HepG2 (cell line): ENCODE data around the gene ESYT3. TPM values are rescaled to one million over a fixed set of nuclear protein-coding genes. Genes with fewer than 3 reads are reported as not detected.

Experiments used
- ATAC-seq: fragments of 200-7000 bp; cut with Tn5 transposase; 3 replicates; pipeline ENCODE4 v1.9.1; 2020; ENCODE audit warnings: mild to moderate bottlenecking, moderate library complexity
- BruUV-seq: library from RNA; stranded (reverse); fragments of 400-500 nt; replicated peaks from 2 replicates; lab custom pipeline; 2021; lab: Mats Ljungman, UMichigan
- CTCF ChIA-PET: fragments of 300-600 bp; formaldehyde crosslinking; extraction: SDS; loops from one replicate; lab custom pipeline; 2021; ENCODE audit warnings: low total read pairs, inconsistent platforms, low intra/inter-chr PET ratio; lab: Yijun Ruan, JAX
- POLR2A ChIA-PET: fragments of 350-600 bp; sonication (Branson Sonifier 250); formaldehyde crosslinking; loops from one replicate; lab custom pipeline; 2020; ENCODE audit warnings: antibody characterized with exemption, inconsistent platforms; lab: Yijun Ruan, JAX
- DNase-seq: peaks from one replicate; pipeline ENCODE4 v3.0.0-alpha.2; 2015; ENCODE audit warnings: low spot score
- FAIRE-seq: peaks from 3 replicates; lab custom pipeline; 2011; peaks lifted over from hg19 to GRCh38; lab: Jason Lieb, UNC
- H2AFZ ChIP-seq: one replicate; pipeline ENCODE4 v1.6.1; 2011; ENCODE audit warnings: low read length, inconsistent platforms
- H3K27ac ChIP-seq: fragments of 300-600 bp; 3 replicates; pipeline ENCODE4 v1.8.0; 2011; ENCODE audit warnings: mixed run types, mild to moderate bottlenecking, mixed read lengths, low read length, inconsistent platforms; ENCODE audit not compliant: insufficient read depth; ENCODE audit errors: extremely low read length
- H3K27me3 ChIP-seq, 2 experiments: fragments of 200-600 bp in 1 of 2; 2 replicates in 1 of 2; 3 replicates in 1 of 2; pipeline versions ENCODE4 v1.6.0 to v1.8.0; 2011; ENCODE audit warnings: low read length in 2 of 2, mild to moderate bottlenecking in 2 of 2, moderate library complexity in 2 of 2, inconsistent platforms in 1 of 2; ENCODE audit not compliant: insufficient read depth in 2 of 2, control insufficient read depth in 1 of 2
- H3K36me3 ChIP-seq, 2 experiments: fragments of 200-600 bp in 1 of 2; replicated peaks in 1 of 2; 2 replicates in 1 of 2; 3 replicates in 1 of 2; pipeline versions ENCODE4 v1.5.1 to v1.8.0; 2011; ENCODE audit warnings: low read length in 2 of 2, inconsistent platforms in 1 of 2; ENCODE audit not compliant: insufficient read depth in 2 of 2, control insufficient read depth in 1 of 2
- H3K4me1 ChIP-seq: 2 replicates; pipeline ENCODE4 v1.5.1; 2012; ENCODE audit warnings: low read length, inconsistent platforms; ENCODE audit not compliant: insufficient read depth
- H3K4me2 ChIP-seq: 2 replicates; pipeline ENCODE4 v1.6.0; 2011; ENCODE audit warnings: low read depth, low read length, inconsistent platforms
- H3K4me3 ChIP-seq, 3 experiments: fragments of 200-600 bp in 1 of 3; sonication (generic), shearing (Covaris generic) in 1 of 3; replicated peaks in 1 of 3; 2 replicates each; pipeline ENCODE4 v1.5.1; 2011 to 2016; ENCODE audit warnings: low read length in 3 of 3, inconsistent platforms in 2 of 3, low read depth in 2 of 3, mild to moderate bottlenecking in 2 of 3, control low read depth in 1 of 3, mixed read lengths in 1 of 3; ENCODE audit not compliant: insufficient read depth in 1 of 3
- H3K79me2 ChIP-seq: one replicate; pipeline ENCODE4 v1.6.1; 2011; ENCODE audit warnings: low read length, inconsistent platforms; ENCODE audit not compliant: insufficient read depth
- H3K9ac ChIP-seq: 2 replicates; pipeline ENCODE4 v1.6.0; 2011; ENCODE audit warnings: mild to moderate bottlenecking, low read depth, low read length, inconsistent platforms; ENCODE audit not compliant: insufficient read depth
- H3K9me3 ChIP-seq: 2 replicates; pipeline ENCODE4 v1.5.1; 2012; ENCODE audit warnings: mild to moderate bottlenecking, low read length
- H4K20me1 ChIP-seq: 2 replicates; pipeline ENCODE4 v1.6.0; 2011; ENCODE audit warnings: inconsistent platforms, mild to moderate bottlenecking, low read length, moderate library complexity; ENCODE audit not compliant: insufficient read depth
- CCDC6 ChIP-seq: sonication (generic); formaldehyde crosslinking; IDR thresholded peaks from 2 replicates; pipeline ENCODE4 v1.8.1; 2022; ENCODE audit warnings: mild to moderate bottlenecking, missing genetic modification reagents, moderate library complexity
- CHD4 ChIP-seq: fragments of 200-600 bp; sonication (generic); IDR thresholded peaks from 2 replicates; pipeline ENCODE4 v1.7.0; 2017; ENCODE audit warnings: mild to moderate bottlenecking, low read length, borderline replicate concordance
- FOXP1 ChIP-seq, 2 experiments: fragments of 450-650 bp in 1 of 2; IDR thresholded peaks; 2 replicates each; pipeline ENCODE4 v1.6.1; 2017 to 2018; ENCODE audit warnings: antibody characterized with exemption in 1 of 2
- GATAD1 ChIP-seq: IDR thresholded peaks from 2 replicates; pipeline ENCODE4 v1.6.1; 2016; ENCODE audit warnings: missing genetic modification reagents, missing compliant biosample characterization
- NR0B2 ChIP-seq: sonication (generic); formaldehyde crosslinking; IDR thresholded peaks from 2 replicates; pipeline ENCODE4 v1.4.0; 2020; ENCODE audit warnings: mild to moderate bottlenecking, missing genetic modification reagents
- PHB2 ChIP-seq: fragments of 450-650 bp; IDR thresholded peaks from 2 replicates; pipeline ENCODE4 v1.6.1; 2018; ENCODE audit not compliant: partially characterized antibody
- SAFB2 ChIP-seq: sonication (generic); formaldehyde crosslinking; IDR thresholded peaks from 2 replicates; pipeline ENCODE4 v1.5.1; 2020; ENCODE audit warnings: missing genetic modification reagents, low read depth, mild to moderate bottlenecking, borderline replicate concordance
- SIN3B ChIP-seq: fragments of 150-350 bp; IDR thresholded peaks from 2 replicates; pipeline ENCODE4 v1.6.1; 2014; ENCODE audit warnings: low read length
- ZNF143 ChIP-seq: sonication (generic); formaldehyde crosslinking; IDR thresholded peaks from 2 replicates; pipeline ENCODE4 v1.4.0; 2020; ENCODE audit warnings: missing genetic modification reagents
- ZNF34 ChIP-seq: sonication (generic); formaldehyde crosslinking; IDR thresholded peaks from 2 replicates; pipeline ENCODE4 v1.4.0; 2020; ENCODE audit warnings: mild to moderate bottlenecking, missing genetic modification reagents, borderline replicate concordance
- in situ Hi-C: cut with HindIII; loops from 2 replicates; pipeline ENCODE4 v1.10.0; 2017; ENCODE audit warnings: low pct_unique_long_range_greater_than_20kb; ENCODE audit not compliant: extremely low pct_ligation_motif_present
- intact Hi-C: fragments of 100-400 bp; cut with micrococcal nuclease; formaldehyde crosslinking; loops from one replicate; pipeline ENCODE4 v1.10.0; 2022; ENCODE audit not compliant: unreplicated experiment
- polyA plus RNA-seq, 8 experiments: library from polyadenylated mRNA; depleted of rRNA in 3 of 8; stranded (reverse) in 7 of 8; unstranded in 1 of 8; fragments of >200 nt; fragmentation: Illumina TruSeq in 4 of 8; extraction: Trizol in 4 of 8; gene quantifications; 2 replicates each; pipeline versions ENCODE4 v1.2.1 to v1.2.3, GENCODE V29; 2011 to 2016; ENCODE audit warnings: low read depth in 4 of 8, missing spikeins in 1 of 8, mixed read lengths in 1 of 8; ENCODE audit not compliant: insufficient read depth in 1 of 8
- total RNA-seq, 5 experiments: library from RNA; depleted of rRNA; stranded (reverse); fragments of >200 nt; fragmentation: Illumina TruSeq; extraction: Trizol; gene quantifications; 2 replicates each; pipeline ENCODE4 v1.2.3, GENCODE V29; 2016; ENCODE audit warnings: low read depth in 1 of 5

ESYT3 gene
- total and polyA plus RNA-seq, 2 of the 13 experiments (the other 11 are each of a cell fraction or from before 2014, with no cell fraction given), result 1.5 to 4.1 TPM

- TF ChIP-seq CCDC6 (CRISPR knock-in tag) (no peak), FOXP1 (IDR thresholded peaks at IDR 0.05) (no peak), FOXP1 (CRISPR knock-in tag; IDR thresholded peaks at IDR 0.05) (no peak), SIN3B (no peak), NR0B2 (CRISPR knock-in tag) (no peak), PHB2 (no peak)
Measured at GRCh38 chr3:138497851-138498250, 63.4 kb downstream of the ESYT3 start (continued).

GRCh38 chr3:138498991-138499390, 64.6 kb downstream of the ESYT3 start:
- no peak overlapping the region for H2AFZ ChIP-seq
- no peak for FAIRE-seq
- POLR2A ChIA-PET, result no interaction called here
- H3K36me3 ChIP-seq, result no peaks in the 10 kb centered on the region
- DNase-seq, result no peak
- H3K9ac ChIP-seq, result no peak overlapping the region
- H3K9me3 ChIP-seq, result no peaks in the 10 kb centered on the region
- in situ Hi-C loops, result no loop called here
- no peak overlapping the region for H3K4me3 ChIP-seq
- no TSS peak for BruUV-seq
- TF ChIP-seq CHD4, result no peak
- TF ChIP-seq GATAD1, result no peak
- TF ChIP-seq SAFB2 (CRISPR knock-in tag), result no peak
- TF ChIP-seq ZNF143 (CRISPR knock-in tag), result no peak
- no peak for TF ChIP-seq ZNF34 (CRISPR knock-in tag)
- TF ChIP-seq, all 625 proteins: peak for 0
- no peak for ATAC-seq
- Histone ChIP-seq H3K4me2 (no peak overlapping the region), H3K79me2 (no peaks in the 10 kb centered on the region), H3K4me1 (peaks cover 14% of the 10 kb centered on the region), H3K27me3 (no peaks in the 10 kb centered on the region), H4K20me1 (no peaks in the 10 kb centered on the region), H3K27ac (no peak overlapping the region)
- intact Hi-C loops, result no loop called here
- CTCF ChIA-PET, result no interaction called here
